ENCODE data around the gene CTSV. TPM values are rescaled to one million over a fixed set of nuclear protein-coding genes. Genes with fewer than 3 reads are reported as not detected.
A peak's percentile ranks its signal among the peaks of the same experiment; 100 is the strongest.
"Not testable (repeated sequence)": the region's sequence is repeated elsewhere in the genome, so short reads cannot be mapped to it uniquely, and the experiment has no call there.

CTSV gene
- total RNA-seq, 3 donors from 2014 or later, result 0.48 to 15.4 (median 2.0) TPM

DNA sequence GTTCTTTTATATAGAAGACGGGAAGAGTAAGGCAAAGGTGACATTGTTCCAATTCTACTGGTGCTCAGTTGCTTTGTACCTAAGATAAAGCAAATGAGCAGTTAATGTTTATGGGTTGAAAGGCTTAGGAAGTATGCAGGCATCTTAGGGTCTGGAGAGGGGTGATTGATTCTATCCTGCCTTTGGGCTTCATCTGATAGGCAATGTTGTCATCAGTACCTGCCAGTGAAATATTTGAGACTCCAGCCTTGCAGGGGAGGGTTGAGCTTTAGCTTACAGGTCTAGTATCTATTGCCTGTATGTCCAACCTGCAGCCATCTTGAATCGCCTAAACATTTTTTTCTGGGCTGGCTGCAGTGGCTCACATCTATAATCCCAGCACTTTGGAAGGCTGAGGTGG, 13.8 kb upstream of the CTSV start:
- Histone ChIP-seq H3K9me3 (no peaks in the 10 kb centered on the region), H3K4me1 (no peaks in the 10 kb centered on the region), H3K27ac (no peak overlapping the region), H3K36me3 (no peaks in the 10 kb centered on the region), H3K4me3 (no peak overlapping the region), H3K27me3 (no peaks in the 10 kb centered on the region)
- DNase-seq (ENCODE audit: low spot score in 2 of 2), result no peak
- no peak for TF ChIP-seq POLR2A (IDR thresholded peaks at IDR 0.05)
- intact Hi-C loops (cut with DNase I; ENCODE audit: low total_unique reads), result no loop called here

GRCh38 chr9:97046228-97046627, 7.3 kb upstream of the CTSV start:
- Histone ChIP-seq H3K4me1 (no peaks in the 10 kb centered on the region), H3K4me3 (no peak overlapping the region), H3K27ac (peak overlapping the region; percentile 67 to 85), H3K36me3 (no peaks in the 10 kb centered on the region), H3K27me3 (no peaks in the 10 kb centered on the region), H3K9me3 (no peaks in the 10 kb centered on the region)
- intact Hi-C loops (cut with DNase I; ENCODE audit: low total_unique reads), result no loop called here
- peak; percentile 79 to 93 for DNase-seq (ENCODE audit: low spot score in 2 of 2)
- no peak for TF ChIP-seq POLR2A (IDR thresholded peaks at IDR 0.05)
- peak in 1 of 3 donors; percentile 40 for TF ChIP-seq POLR2AphosphoS5 (IDR thresholded peaks at IDR 0.05)

DNA sequence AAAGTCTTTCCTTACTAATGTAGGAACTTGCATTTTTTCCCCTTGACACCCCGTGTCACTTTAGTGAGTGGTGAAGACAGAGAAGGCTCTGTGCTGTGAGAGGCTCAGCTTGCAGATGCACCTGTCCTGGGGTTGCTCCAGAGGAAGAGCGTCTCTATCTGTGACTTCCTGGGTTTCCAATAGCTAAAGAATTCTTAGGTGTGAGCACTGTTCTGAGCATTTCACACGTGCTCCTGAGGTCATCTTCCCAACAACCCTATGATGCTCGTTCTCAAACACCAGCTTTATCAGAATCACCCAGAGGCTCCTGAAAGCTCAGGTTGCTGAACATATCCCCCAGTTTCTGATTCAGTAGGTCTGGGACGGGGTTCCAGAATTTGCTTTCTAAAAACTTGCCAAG, 6.4 kb upstream of the CTSV start:
- Histone ChIP-seq H3K36me3 (no peaks in the 10 kb centered on the region), H3K4me1 (no peaks in the 10 kb centered on the region), H3K27ac (peak overlapping the region; percentile 67 to 85), H3K4me3 (no peak overlapping the region), H3K27me3 (no peaks in the 10 kb centered on the region), H3K9me3 (no peaks in the 10 kb centered on the region)
- no peak for TF ChIP-seq POLR2AphosphoS5 (IDR thresholded peaks at IDR 0.05)
- no peak for TF ChIP-seq POLR2A (IDR thresholded peaks at IDR 0.05)
- TF ChIP-seq, protein P1, sequence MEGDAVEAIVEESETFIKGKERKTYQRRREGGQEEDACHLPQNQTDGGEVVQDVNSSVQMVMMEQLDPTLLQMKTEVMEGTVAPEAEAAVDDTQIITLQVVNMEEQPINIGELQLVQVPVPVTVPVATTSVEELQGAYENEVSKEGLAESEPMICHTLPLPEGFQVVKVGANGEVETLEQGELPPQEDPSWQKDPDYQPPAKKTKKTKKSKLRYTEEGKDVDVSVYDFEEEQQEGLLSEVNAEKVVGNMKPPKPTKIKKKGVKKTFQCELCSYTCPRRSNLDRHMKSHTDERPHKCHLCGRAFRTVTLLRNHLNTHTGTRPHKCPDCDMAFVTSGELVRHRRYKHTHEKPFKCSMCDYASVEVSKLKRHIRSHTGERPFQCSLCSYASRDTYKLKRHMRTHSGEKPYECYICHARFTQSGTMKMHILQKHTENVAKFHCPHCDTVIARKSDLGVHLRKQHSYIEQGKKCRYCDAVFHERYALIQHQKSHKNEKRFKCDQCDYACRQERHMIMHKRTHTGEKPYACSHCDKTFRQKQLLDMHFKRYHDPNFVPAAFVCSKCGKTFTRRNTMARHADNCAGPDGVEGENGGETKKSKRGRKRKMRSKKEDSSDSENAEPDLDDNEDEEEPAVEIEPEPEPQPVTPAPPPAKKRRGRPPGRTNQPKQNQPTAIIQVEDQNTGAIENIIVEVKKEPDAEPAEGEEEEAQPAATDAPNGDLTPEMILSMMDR (IDR thresholded peaks at IDR 0.05), result no peak
- no peak for DNase-seq (ENCODE audit: low spot score in 2 of 2)
- intact Hi-C loops (cut with DNase I; ENCODE audit: low total_unique reads), result no loop called here

- intact Hi-C loops (cut with DNase I; ENCODE audit: low total_unique reads), result no loop called here
- Histone ChIP-seq H3K27me3 (peaks cover 3 to 4% of the 10 kb centered on the region in 2 donors), H3K36me3 (no peaks in the 10 kb centered on the region), H3K4me3 (no peak overlapping the region), H3K4me1 (peaks cover 0 to 5% of the 10 kb centered on the region in 2 donors), H3K9me3 (no peaks in the 10 kb centered on the region), H3K27ac (no peak overlapping the region)
- TF ChIP-seq, protein P1 (IDR thresholded peaks at IDR 0.05), result no peak
- no peak for TF ChIP-seq POLR2AphosphoS5 (IDR thresholded peaks at IDR 0.05)
- no peak for TF ChIP-seq POLR2A (IDR thresholded peaks at IDR 0.05)
- no peak for DNase-seq (ENCODE audit: low spot score in 2 of 2)
Observed at GRCh38 chr9:97041898-97042297, 3.0 kb upstream of the CTSV start.

DNA sequence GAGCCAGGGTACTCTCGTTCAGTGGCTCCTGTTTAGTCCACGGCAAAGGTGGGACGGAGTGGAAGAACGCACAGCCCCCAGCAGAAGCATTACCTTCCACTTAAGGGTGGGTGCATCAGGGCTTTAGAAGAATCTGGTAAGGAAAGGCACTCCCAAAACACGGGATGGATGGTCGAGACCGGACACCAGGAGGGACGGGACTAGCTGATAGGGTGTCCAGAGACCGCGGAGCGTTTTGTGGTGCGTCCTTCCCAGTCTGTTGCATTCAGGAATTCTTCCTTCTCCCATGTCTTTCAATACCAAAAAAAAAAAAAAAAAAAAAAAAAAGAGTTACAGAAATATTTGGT, 545 bp upstream of the CTSV start:
- intact Hi-C loops (cut with DNase I; ENCODE audit: low total_unique reads), result no loop called here
- peak overlapping the region; percentile 44 to 69 (median 60) for H3K4me3 ChIP-seq
- no peaks in the 10 kb centered on the region for H3K36me3 ChIP-seq
- no peak for TF ChIP-seq POLR2AphosphoS5 (IDR thresholded peaks at IDR 0.05)
- TF ChIP-seq, protein P1 (IDR thresholded peaks at IDR 0.05), result no peak
- TF ChIP-seq POLR2A (IDR thresholded peaks at IDR 0.05), result no peak
- H3K4me1 ChIP-seq, result peaks cover 0 to 5% of the 10 kb centered on the region in 2 donors
- peak overlapping the region; percentile 7 to 65 for H3K27ac ChIP-seq
- no peaks in the 10 kb centered on the region for H3K9me3 ChIP-seq
- peak in 1 of 2 donors; percentile 22 for DNase-seq (ENCODE audit: low spot score in 2 of 2)
- peaks cover 3 to 4% of the 10 kb centered on the region in 2 donors for H3K27me3 ChIP-seq

DNA sequence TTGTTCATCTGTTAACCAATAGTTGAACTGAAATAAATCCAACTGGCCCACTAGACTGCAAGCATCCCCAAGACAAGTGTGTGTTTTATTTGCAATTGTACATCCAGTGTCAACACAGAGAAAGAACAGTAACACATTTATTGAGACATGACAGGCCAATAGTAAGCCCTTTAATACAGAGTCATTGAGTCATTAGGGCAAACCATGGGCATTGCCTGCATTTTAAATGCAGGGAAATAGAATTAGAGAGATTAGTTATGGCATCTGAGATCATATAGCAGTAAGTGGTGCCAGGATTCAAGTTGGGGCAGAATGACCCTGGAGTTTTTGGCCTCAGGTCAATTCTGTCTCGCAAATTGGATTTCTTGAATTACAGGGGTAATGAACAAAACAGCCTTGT, 15.4 kb downstream of the CTSV start:
- H3K36me3 ChIP-seq; H3K4me1 ChIP-seq; intact Hi-C loops (cut with DNase I; ENCODE audit: low total_unique reads); H3K9me3 ChIP-seq; H3K27ac ChIP-seq; H3K27me3 ChIP-seq; DNase-seq (ENCODE audit: low spot score in 2 of 2); H3K4me3 ChIP-seq: not testable (repeated sequence)
